Endothelial cell of umbilical vein (primary cell): ENCODE data around the gene GPHA2. TPM values are rescaled to one million over a fixed set of nuclear protein-coding genes. Genes with fewer than 3 reads are reported as not detected.

ENCODE experiments used
- BruUV-seq: library from RNA; stranded (reverse); fragments of 400-500 nt; replicated peaks from 2 replicates; lab custom pipeline; 2021; lab: Mats Ljungman, UMichigan
- CTCF ChIA-PET: fragments of 300-600, 350-600 bp; sonication (Branson Sonifier 250); formaldehyde crosslinking; loops from one replicate; lab custom pipeline; 2021; ENCODE audit warnings: antibody characterized with exemption, inconsistent platforms; lab: Charles Lee
- POLR2A ChIA-PET: fragments of 300-600, 350-600 bp; sonication (Branson Sonifier 250); formaldehyde crosslinking; loops from one replicate; lab custom pipeline; 2021; ENCODE audit warnings: antibody characterized with exemption, inconsistent platforms; lab: Charles Lee
- DNase-seq: peaks from one replicate; pipeline ENCODE4 v3.0.0-alpha.2; 2011; ENCODE audit warnings: low read depth, low spot score
- FAIRE-seq: peaks from 2 replicates; lab custom pipeline; 2011; peaks lifted over from hg19 to GRCh38; lab: Jason Lieb, UNC
- H2AFZ ChIP-seq: 2 replicates; pipeline ENCODE4 v1.6.0; 2012; ENCODE audit warnings: low read depth, low read length, control low read depth, inconsistent platforms
- H3K27ac ChIP-seq: 2 replicates; pipeline ENCODE4 v1.5.1; 2011; ENCODE audit warnings: low read depth, mild to moderate bottlenecking, control low read depth, low read length, moderate library complexity; ENCODE audit not compliant: insufficient read depth
- H3K27me3 ChIP-seq, 2 experiments: 2 replicates each; pipeline versions ENCODE4 v1.6.0 to v1.6.1; 2011; ENCODE audit warnings: low read length in 2 of 2, mixed read lengths in 1 of 2; ENCODE audit not compliant: control insufficient read depth in 2 of 2, insufficient read depth in 2 of 2
- H3K36me3 ChIP-seq, 2 experiments: 2 replicates in 1 of 2; 3 replicates in 1 of 2; pipeline ENCODE4 v1.5.1; 2011; ENCODE audit warnings: low read length in 2 of 2, mild to moderate bottlenecking in 1 of 2, moderate library complexity in 1 of 2; ENCODE audit not compliant: control insufficient read depth in 2 of 2, insufficient read depth in 2 of 2; ENCODE audit errors: extremely low read depth in 1 of 2
- H3K4me1 ChIP-seq: 3 replicates; pipeline ENCODE4 v1.5.1; 2011; ENCODE audit warnings: mild to moderate bottlenecking, low read length; ENCODE audit not compliant: control insufficient read depth, insufficient read depth; ENCODE audit errors: extremely low read depth
- H3K4me2 ChIP-seq: 2 replicates; pipeline ENCODE4 v1.6.1; 2011; ENCODE audit warnings: low read length, control low read depth, mixed read lengths; ENCODE audit not compliant: insufficient read depth
- H3K4me3 ChIP-seq, 3 experiments: fragments of 200-600 bp in 1 of 3; sonication (generic), shearing (Covaris generic) in 1 of 3; replicated peaks in 1 of 3; 2 replicates each; pipeline ENCODE4 v1.5.1; 2011 to 2016; ENCODE audit warnings: control low read depth in 3 of 3, low read length in 3 of 3, mild to moderate bottlenecking in 2 of 3, inconsistent platforms in 1 of 3, low read depth in 1 of 3, moderate library complexity in 1 of 3; ENCODE audit not compliant: insufficient read depth in 1 of 3
- H3K79me2 ChIP-seq: 2 replicates; pipeline ENCODE4 v1.6.0; 2012; ENCODE audit warnings: low read length, inconsistent platforms; ENCODE audit not compliant: control insufficient read depth, insufficient read depth
- H3K9ac ChIP-seq: replicated peaks from 2 replicates; pipeline ENCODE3; 2011; ENCODE audit warnings: low read length, control low read depth; ENCODE audit not compliant: insufficient read depth; ENCODE audit errors: extremely low read depth
- H3K9me1 ChIP-seq: replicated peaks from 3 replicates; pipeline ENCODE4 v1.6.0; 2011; ENCODE audit warnings: mild to moderate bottlenecking, low read length; ENCODE audit not compliant: control insufficient read depth, insufficient read depth; ENCODE audit errors: extremely low read depth
- H3K9me3 ChIP-seq: replicated peaks from 2 replicates; pipeline ENCODE4 v1.5.1; 2012; ENCODE audit warnings: low read length, inconsistent platforms; ENCODE audit not compliant: control insufficient read depth, insufficient read depth
- H4K20me1 ChIP-seq: replicated peaks from 2 replicates; pipeline ENCODE3; 2011; ENCODE audit warnings: mild to moderate bottlenecking, low read length; ENCODE audit not compliant: control insufficient read depth, insufficient read depth; ENCODE audit errors: extremely low read depth
- GATA2 ChIP-seq: IDR thresholded peaks from 2 replicates; pipeline ENCODE4 v1.7.0; 2011; ENCODE audit warnings: low read depth, mild to moderate bottlenecking, moderate library complexity, mixed read lengths, low read length; ENCODE audit not compliant: insufficient read length, insufficient read depth
- JUN ChIP-seq: IDR thresholded peaks from 2 replicates; pipeline ENCODE4 v1.6.1; 2011; ENCODE audit warnings: borderline replicate concordance, low read depth; ENCODE audit not compliant: insufficient read length, insufficient read depth
- POLR2A ChIP-seq: IDR thresholded peaks from 2 replicates; pipeline ENCODE4 v1.6.1; 2012; ENCODE audit warnings: low read depth, mild to moderate bottlenecking, control low read depth, low read length
- POLR2AphosphoS5 ChIP-seq: IDR thresholded peaks from 2 replicates; pipeline ENCODE4 v1.6.1; 2012; ENCODE audit warnings: low read depth, mild to moderate bottlenecking, control low read depth, low read length, moderate library complexity; ENCODE audit not compliant: insufficient read depth
- dilution Hi-C: fragments of 300-500 bp; cut with MboI; formaldehyde crosslinking; loops from one replicate; pipeline ENCODE4 v1.15.0; 2019; ENCODE audit warnings: low sequenced_read_pairs; ENCODE audit not compliant: extremely low pct_ligation_motif_present
- intact Hi-C: fragments of 100-400 bp; cut with micrococcal nuclease; formaldehyde crosslinking; loops from one replicate; pipeline ENCODE4 v1.10.0; 2022
- polyA plus RNA-seq, 4 experiments: library from polyadenylated mRNA; depleted of rRNA in 3 of 4; stranded (reverse) in 3 of 4; unstranded in 1 of 4; fragments of >200 nt; gene quantifications; 2 replicates each; pipeline versions ENCODE4 v1.2.1 to v1.2.3, GENCODE V29; 2011 to 2012; ENCODE audit warnings: missing spikeins in 1 of 4
- total RNA-seq: library from RNA; stranded (reverse); gene quantifications from 2 replicates; pipeline ENCODE4 v1.2.3, GENCODE V29; 2021
- TF ChIP-seq, protein P1 (sequence below), 2 donors: IDR thresholded peaks; 1 replicate in 1 of 2; 2 replicates in 1 of 2; pipeline ENCODE4 v1.5.1; 2011; ENCODE audit warnings: low read length in 2 of 2, mild to moderate bottlenecking in 2 of 2, moderate library complexity in 2 of 2, control low read depth in 1 of 2, inconsistent platforms in 1 of 2, low read depth in 1 of 2; ENCODE audit not compliant: insufficient read depth in 1 of 2; ENCODE audit errors: extremely low read depth in 1 of 2

Gene GPHA2
- total and polyA plus RNA-seq, 2 donors (not counting 3 experiments of a cell fraction or from before 2014, with no cell fraction given) = not detected

DNA sequence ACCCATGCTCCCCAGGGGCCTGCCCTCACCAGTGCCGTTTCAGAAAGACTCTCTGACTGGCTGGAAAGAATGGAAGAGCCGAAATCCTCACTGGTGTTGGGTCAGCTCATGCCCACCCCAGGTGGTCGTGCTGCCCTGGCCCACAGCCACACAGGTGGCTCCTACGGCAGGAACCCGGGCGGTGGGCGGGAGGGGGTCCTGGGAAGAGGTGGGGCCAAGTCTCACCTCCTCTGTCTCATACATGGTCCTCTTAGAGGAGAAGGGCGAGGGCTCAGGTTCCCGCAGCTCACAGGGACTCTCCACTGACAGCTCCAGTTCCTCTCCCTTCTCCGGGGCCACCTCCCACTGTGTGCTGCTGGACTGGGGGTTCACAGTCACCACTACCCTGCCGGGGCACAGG lies 26.9 kb downstream of the GPHA2 start:
- H3K9me1 ChIP-seq = no peaks in the 10 kb centered on the region
- H3K4me2 ChIP-seq = no peak overlapping the region
- no peaks in the 10 kb centered on the region for H3K79me2 ChIP-seq
- H3K36me3 ChIP-seq = peaks cover 7 to 68% of the 10 kb centered on the region in 2 experiments
- POLR2A ChIA-PET = no interaction called here
- intact Hi-C loops (no loop called here), dilution Hi-C loops (no loop called here)
- no peaks in the 10 kb centered on the region for H3K27me3 ChIP-seq
- no TSS peak for BruUV-seq
- TF ChIP-seq JUN (no peak), GATA2 (no peak)
- FAIRE-seq = no peak
- H2AFZ ChIP-seq = no peak overlapping the region
- H3K27ac ChIP-seq = no peak overlapping the region
- no peak overlapping the region for H3K4me3 ChIP-seq
- no peak overlapping the region for H3K9ac ChIP-seq
- no peaks in the 10 kb centered on the region for H3K9me3 ChIP-seq
- no peak for DNase-seq
- CTCF ChIA-PET = interaction anchor here (1.5 to 1.7 kb wide), 2 partner anchors 21 to 88 kb away, joined by 3 to 5 read pairs; partner anchors contain the start of gene BATF2
- no peaks in the 10 kb centered on the region for H3K4me1 ChIP-seq
- no peaks in the 10 kb centered on the region for H4K20me1 ChIP-seq

DNA sequence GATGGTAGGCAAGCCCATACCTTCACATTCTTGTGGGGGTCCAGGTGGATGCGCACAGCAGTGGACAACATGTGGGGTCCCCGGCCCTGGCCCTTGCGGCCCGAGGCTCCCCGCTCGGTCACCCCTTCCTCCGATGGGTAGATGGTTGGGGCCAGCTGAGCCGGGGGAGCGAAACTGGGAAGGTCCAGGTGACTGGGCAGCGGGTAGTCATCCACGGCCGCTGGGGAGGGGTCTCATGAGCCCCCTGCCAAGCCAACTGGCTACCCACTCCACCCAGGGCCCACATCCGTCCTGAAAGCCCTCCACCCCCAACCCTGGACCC lies 29.4 kb downstream of the GPHA2 start:
- H3K27ac ChIP-seq = no peak overlapping the region
- H2AFZ ChIP-seq = no peak overlapping the region
- H3K9me3 ChIP-seq = no peaks in the 10 kb centered on the region
- TF ChIP-seq POLR2A (no peak), POLR2AphosphoS5 (no peak)
- TF ChIP-seq, protein P1, sequence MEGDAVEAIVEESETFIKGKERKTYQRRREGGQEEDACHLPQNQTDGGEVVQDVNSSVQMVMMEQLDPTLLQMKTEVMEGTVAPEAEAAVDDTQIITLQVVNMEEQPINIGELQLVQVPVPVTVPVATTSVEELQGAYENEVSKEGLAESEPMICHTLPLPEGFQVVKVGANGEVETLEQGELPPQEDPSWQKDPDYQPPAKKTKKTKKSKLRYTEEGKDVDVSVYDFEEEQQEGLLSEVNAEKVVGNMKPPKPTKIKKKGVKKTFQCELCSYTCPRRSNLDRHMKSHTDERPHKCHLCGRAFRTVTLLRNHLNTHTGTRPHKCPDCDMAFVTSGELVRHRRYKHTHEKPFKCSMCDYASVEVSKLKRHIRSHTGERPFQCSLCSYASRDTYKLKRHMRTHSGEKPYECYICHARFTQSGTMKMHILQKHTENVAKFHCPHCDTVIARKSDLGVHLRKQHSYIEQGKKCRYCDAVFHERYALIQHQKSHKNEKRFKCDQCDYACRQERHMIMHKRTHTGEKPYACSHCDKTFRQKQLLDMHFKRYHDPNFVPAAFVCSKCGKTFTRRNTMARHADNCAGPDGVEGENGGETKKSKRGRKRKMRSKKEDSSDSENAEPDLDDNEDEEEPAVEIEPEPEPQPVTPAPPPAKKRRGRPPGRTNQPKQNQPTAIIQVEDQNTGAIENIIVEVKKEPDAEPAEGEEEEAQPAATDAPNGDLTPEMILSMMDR (IDR thresholded peaks at IDR 0.05; ENCODE audit: extremely low read depth in 1 of 2, insufficient read depth in 1 of 2, low read depth in 1 of 2, low read length in 2 of 2) = no peak
- no peak overlapping the region for H3K4me3 ChIP-seq
- DNase-seq (no peak), FAIRE-seq (no peak)
- H3K9ac ChIP-seq = no peak overlapping the region
- no peaks in the 10 kb centered on the region for H4K20me1 ChIP-seq
- ChIA-PET POLR2A (no interaction called here), CTCF (interaction anchor here (1.6 kb wide), 1 partner anchor 18 kb away, joined by 5 read pairs; no protein-coding TSS in a partner anchor)
- no peaks in the 10 kb centered on the region for H3K9me1 ChIP-seq
- H3K36me3 ChIP-seq = peaks cover 4 to 65% of the 10 kb centered on the region in 2 experiments
- no peak overlapping the region for H3K4me2 ChIP-seq
- H3K27me3 ChIP-seq = no peaks in the 10 kb centered on the region
- H3K79me2 ChIP-seq = no peaks in the 10 kb centered on the region
- dilution Hi-C loops = no loop called here
- no peaks in the 10 kb centered on the region for H3K4me1 ChIP-seq
- BruUV-seq = TSS peak; percentile 15
- intact Hi-C loops = no loop called here
